Kidney (tissue), 14 donors: ENCODE data around the gene CHP1. TPM values are rescaled to one million over a fixed set of nuclear protein-coding genes. Genes with fewer than 3 reads are reported as not detected.

ENCODE experiments used
- DNase-seq, 5 donors: peaks; one replicate each; pipeline ENCODE4 v3.0.0-alpha.2; 2013 to 2020
- FAIRE-seq: peaks from 2 replicates; lab custom pipeline; 2012; peaks lifted over from hg19 to GRCh38; lab: Jason Lieb, UNC
- H3K27ac ChIP-seq, 2 donors: one replicate each; pipeline ENCODE4 v1.7.0; 2013; ENCODE audit warnings: low read depth in 2 of 2, low read length in 2 of 2, inconsistent platforms in 1 of 2
- H3K27me3 ChIP-seq: one replicate; pipeline ENCODE4 v1.7.1; 2013; ENCODE audit warnings: low read length, inconsistent platforms; ENCODE audit not compliant: control insufficient read depth, insufficient read depth
- H3K36me3 ChIP-seq, 3 donors: one replicate each; pipeline versions ENCODE4 v1.7.0 to v1.7.1; 2013; ENCODE audit warnings: low read length in 3 of 3, control low read depth in 1 of 3, inconsistent platforms in 1 of 3; ENCODE audit not compliant: insufficient read depth in 3 of 3, control insufficient read depth in 2 of 3
- H3K4me1 ChIP-seq, 3 donors: one replicate each; pipeline versions ENCODE4 v1.7.0 to v1.7.1; 2013; ENCODE audit warnings: low read length in 3 of 3, inconsistent platforms in 1 of 3, low read depth in 1 of 3; ENCODE audit not compliant: control insufficient read depth in 2 of 3, insufficient read depth in 2 of 3
- H3K4me3 ChIP-seq, 3 donors: one replicate each; pipeline versions ENCODE4 v1.7.0 to v1.8.1; 2013; ENCODE audit warnings: low read length in 3 of 3, control low read depth in 1 of 3, inconsistent platforms in 1 of 3
- H3K9ac ChIP-seq, 3 donors: one replicate each; pipeline versions ENCODE4 v1.7.0 to v1.7.1; 2013; ENCODE audit warnings: low read length in 3 of 3, control low read depth in 1 of 3, inconsistent platforms in 1 of 3
- H3K9me3 ChIP-seq, 3 donors: one replicate each; pipeline versions ENCODE4 v1.7.0 to v1.7.1; 2013; ENCODE audit warnings: low read length in 3 of 3, control low read depth in 1 of 3, inconsistent platforms in 1 of 3; ENCODE audit not compliant: control insufficient read depth in 2 of 3, insufficient read depth in 1 of 3
- CTCF ChIP-seq: IDR thresholded peaks from 3 replicates; pipeline ENCODE4 v1.5.1; 2012; ENCODE audit warnings: mild to moderate bottlenecking, moderate library complexity, borderline replicate concordance; ENCODE audit not compliant: insufficient read depth; ENCODE audit errors: extremely low read depth
- intact Hi-C: fragments of 100-400 bp; cut with DNase I; formaldehyde crosslinking; loops from one replicate; pipeline ENCODE4 v1.11.1; 2022
- polyA plus RNA-seq: library from polyadenylated mRNA; stranded (reverse); fragments of 350-450 nt; fragmentation: Illumina TruSeq; extraction: RNeasy Lipid Tissue Mini Kit (QIAGEN cat#74804); gene quantifications from one replicate; pipeline ENCODE4 v1.2.3, GENCODE V29; 2014; ENCODE audit warnings: low read depth, low replicate concordance; ENCODE audit not compliant: insufficient read depth
- total RNA-seq: library from RNA; stranded (reverse); fragmentation: NEBNext Ultra II Directional; extraction: Animal tissue kit (Norgen Biotek cat#: 25700); gene quantifications from one replicate; pipeline ENCODE4 v1.2.1, GENCODE V29; 2021
- donor health status: control.
- donor health status: control.
- donor health status: control.
- donor health status: control.
- donor health status: control.
- donor health status: DM: yes; HTN: yes; CAD: no.
- donor health status: Normal renal cell carcinoma (clear cell type).

The CHP1 gene
- total and polyA plus RNA-seq, 2 donors from 2014 or later, result 85.5 to 171 TPM

GRCh38 chr15:41251411-41251810, 20.3 kb downstream of the CHP1 start:
- FAIRE-seq, result no peak
- H3K27ac ChIP-seq, result no peak overlapping the region

GRCh38 chr15:41254560-41254959, 23.5 kb downstream of the CHP1 start:
- H3K36me3 ChIP-seq, result peaks cover 0 to 6% (median 5%) of the 10 kb centered on the region in 3 donors
- intact Hi-C loops, result no loop called here
- H3K9me3 ChIP-seq, result no peaks in the 10 kb centered on the region
- no peak overlapping the region for H3K4me3 ChIP-seq
- H3K9ac ChIP-seq, result no peak overlapping the region
- no peak for TF ChIP-seq CTCF
- peaks cover 0 to 12% (median 2%) of the 10 kb centered on the region in 3 donors for H3K4me1 ChIP-seq
- DNase-seq (no peak), FAIRE-seq (no peak)
- no peak overlapping the region for H3K27ac ChIP-seq
- no peaks in the 10 kb centered on the region for H3K27me3 ChIP-seq

More at GRCh38 chr15:41251411-41251810, 20.3 kb downstream of the CHP1 start:
- Histone ChIP-seq H3K4me1 (peaks cover 0 to 9% (median 2%) of the 10 kb centered on the region in 3 donors), H3K27me3 (no peaks in the 10 kb centered on the region), H3K36me3 (no peaks in the 10 kb centered on the region), H3K9ac (no peak overlapping the region), H3K4me3 (no peak overlapping the region), H3K9me3 (no peaks in the 10 kb centered on the region)
- no peak for DNase-seq
- intact Hi-C loops, result no loop called here
- no peak for TF ChIP-seq CTCF

GRCh38 chr15:41256103-41256502, 25.0 kb downstream of the CHP1 start:
- Histone ChIP-seq H3K9me3 (no peaks in the 10 kb centered on the region), H3K36me3 (peaks cover 0 to 6% (median 5%) of the 10 kb centered on the region in 3 donors), H3K27me3 (no peaks in the 10 kb centered on the region), H3K4me1 (peaks cover 0 to 7% (median 0%) of the 10 kb centered on the region in 3 donors), H3K4me3 (no peak overlapping the region), H3K27ac (peak overlapping the region; percentile 56 to 66), H3K9ac (peak overlapping the region in 1 of 3 donors; percentile 20)
- no peak for DNase-seq
- intact Hi-C loops, result no loop called here
- TF ChIP-seq CTCF, result no peak
- FAIRE-seq, result no peak

- peak overlapping the region; percentile 66 to 84 for H3K27ac ChIP-seq
- no peaks in the 10 kb centered on the region for H3K9me3 ChIP-seq
- no peak overlapping the region for H3K9ac ChIP-seq
- peaks cover 0 to 7% (median 0%) of the 10 kb centered on the region in 3 donors for H3K4me1 ChIP-seq
- no peaks in the 10 kb centered on the region for H3K27me3 ChIP-seq
- intact Hi-C loops, result no loop called here
- peaks cover 0 to 6% (median 5%) of the 10 kb centered on the region in 3 donors for H3K36me3 ChIP-seq
- peak; percentile 49 for FAIRE-seq
- TF ChIP-seq CTCF, result no peak
- no peak overlapping the region for H3K4me3 ChIP-seq
- DNase-seq, result no peak
These were observed 25.5 kb downstream of the CHP1 start for GRCh38 chr15:41256577-41257038.
